HPDE6-E6E7 (cell line): ENCODE results near the gene KCNK5.

ENCODE experiments used
- DNase-seq: peaks from one replicate; pipeline ENCODE4 v3.0.0; 2011; ENCODE audit warnings: missing footprints; ENCODE audit errors: extremely low spot score

The KCNK5 gene

DNA sequence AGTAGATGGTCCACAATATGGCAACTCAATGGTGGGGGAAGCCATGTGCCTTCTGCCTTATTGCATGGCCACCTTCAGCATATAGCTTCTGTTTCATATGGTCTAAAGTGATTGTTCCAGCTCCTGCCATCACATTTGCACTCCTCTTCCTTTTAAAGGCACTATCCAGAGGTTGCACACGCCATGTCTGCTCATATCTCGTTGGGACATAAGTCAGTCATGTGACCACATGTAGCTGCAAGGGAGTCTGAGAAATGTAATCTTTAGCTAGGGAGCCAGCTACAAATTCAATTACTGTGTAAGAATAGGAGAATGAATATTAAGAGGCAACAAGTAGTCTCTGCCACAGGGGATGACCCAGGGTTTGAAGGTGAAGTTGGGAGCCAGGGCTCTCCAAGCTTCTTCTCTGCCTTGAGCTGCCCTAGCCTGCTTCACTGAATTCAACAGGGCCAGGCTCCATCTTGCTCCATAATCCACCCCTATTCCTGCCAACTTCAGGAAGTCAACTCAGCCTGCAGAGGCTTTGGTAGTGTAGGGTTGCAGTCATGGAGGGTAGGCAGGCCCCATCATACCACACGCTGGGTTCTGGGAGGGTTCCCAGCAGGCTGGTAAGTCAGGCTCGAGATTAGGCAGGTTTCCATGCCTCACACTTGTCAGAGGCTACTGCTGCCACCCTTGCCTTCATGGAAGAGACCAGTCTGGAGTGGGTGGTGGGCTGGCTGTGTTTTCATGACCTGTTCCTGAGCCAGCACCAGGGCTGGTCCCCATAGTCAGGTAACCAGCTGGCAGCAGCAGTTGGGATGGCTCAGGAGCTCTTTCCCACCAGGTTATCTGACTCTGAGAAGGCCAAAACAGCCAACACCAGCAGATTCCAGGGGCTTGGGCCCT lies 57.5 kb downstream of the KCNK5 start:
- DNase-seq = no peak

GRCh38 chr6:39170860-39171259 lies 58.4 kb downstream of the KCNK5 start:
- DNase-seq = no peak

DNA sequence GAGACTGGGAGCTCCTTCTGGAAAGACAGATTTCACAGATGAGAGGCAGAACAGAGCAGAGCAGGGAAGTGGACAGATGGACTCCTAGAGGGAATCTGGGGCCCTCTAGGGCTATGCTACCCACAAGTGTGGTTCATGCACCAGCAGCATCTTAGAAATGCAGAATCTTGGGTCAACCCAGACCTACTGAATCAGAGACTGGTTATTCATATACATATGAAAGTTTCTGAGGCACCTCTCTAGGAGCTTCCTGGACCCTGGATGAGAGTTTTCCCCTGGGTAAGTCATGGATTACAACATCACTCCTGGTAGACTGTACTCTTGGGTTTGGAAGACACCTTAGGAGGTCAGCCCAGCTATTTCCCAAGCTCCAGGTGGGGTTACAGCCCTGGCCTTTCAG lies 58.9 kb downstream of the KCNK5 start:
- no peak for DNase-seq

DNA sequence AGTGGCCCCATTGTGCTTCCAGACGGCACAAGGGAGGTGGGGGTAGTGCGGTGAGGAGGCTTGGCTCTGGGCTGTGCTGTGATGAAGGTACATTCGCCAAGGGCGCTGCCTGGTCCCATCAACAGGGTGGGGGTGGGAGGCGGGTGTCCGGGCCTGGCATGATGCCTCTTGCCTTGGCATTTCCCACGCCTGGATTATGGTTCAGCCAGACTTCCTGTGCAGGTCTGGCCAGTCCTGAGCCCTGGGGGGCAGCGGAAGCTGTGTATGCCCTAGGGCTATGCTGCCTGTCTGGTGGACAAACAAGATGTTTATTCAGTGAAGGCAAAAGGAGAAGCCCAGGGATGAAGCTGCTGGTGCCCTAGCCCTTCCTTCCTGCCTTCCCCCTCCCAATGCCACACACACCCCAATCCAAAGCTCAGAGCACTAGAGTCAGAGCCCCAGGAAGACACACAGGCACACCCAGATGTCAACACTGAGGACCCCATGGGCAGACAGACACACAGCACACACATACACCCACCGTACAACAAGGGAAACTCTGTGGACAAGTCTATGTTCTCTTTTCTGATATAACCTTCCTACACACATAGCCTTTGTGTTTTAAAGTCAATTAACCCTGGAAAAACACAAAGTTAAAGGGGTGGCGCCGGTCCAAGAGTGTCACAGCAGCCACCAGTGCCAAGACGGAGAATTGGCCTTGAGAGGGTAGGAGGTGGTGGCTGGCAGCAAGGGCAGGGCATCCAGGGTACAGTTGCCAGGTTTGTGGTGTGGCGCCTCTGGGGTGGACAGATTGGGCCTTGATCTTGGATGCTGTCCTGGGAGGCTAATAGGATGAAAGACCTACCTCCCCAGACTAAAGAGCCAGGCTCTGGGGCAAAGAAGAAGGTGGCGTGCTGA lies 59.6 kb downstream of the KCNK5 start:
- DNase-seq = no peak

- no peak for DNase-seq
These were observed 61.2 kb downstream of the KCNK5 start for GRCh38 chr6:39167866-39168625.

DNA sequence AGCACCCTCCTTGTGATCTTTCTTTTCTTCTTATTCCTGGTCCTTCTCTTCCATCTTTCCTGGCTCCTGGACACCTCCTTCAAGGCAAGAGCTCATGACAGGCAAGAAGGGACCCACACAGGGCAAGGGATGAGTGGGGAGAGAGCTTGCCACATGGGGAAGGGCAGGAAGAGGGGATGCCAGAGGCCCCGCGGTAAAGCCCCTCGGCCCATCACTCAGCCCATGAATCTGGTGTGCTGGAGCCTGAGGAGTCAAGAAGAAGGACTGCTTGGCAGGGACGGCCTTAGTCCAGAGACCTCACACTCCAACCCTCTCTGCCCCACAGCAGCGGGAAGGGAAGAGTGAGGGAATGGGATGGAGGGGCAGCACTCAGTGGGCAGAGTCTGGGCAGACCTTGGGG lies 62.0 kb downstream of the KCNK5 start:
- DNase-seq = no peak

DNA sequence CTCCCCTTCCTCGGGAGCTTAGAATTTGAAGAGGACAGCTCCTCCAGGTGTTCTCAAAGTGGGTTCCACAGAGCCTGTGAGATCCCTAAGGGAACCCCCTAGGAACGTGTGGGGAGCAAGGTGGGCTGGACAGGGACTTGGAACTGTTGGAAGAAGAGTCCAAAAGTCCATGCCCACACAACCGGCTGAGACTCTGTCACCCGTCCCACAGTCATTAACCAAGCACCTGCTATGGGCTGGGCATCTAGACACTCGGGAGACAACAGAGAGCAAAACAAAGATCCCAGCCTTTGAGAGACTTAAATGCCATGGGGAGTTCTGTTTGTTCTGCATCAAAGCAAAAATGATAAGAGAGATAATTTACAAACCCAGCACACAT lies 62.4 kb downstream of the KCNK5 start:
- no peak for DNase-seq

GRCh38 chr6:39166189-39166911 lies 62.9 kb downstream of the KCNK5 start:
- peak; percentile 69 for DNase-seq

- DNase-seq = no peak
These were observed 71.8 kb downstream of the KCNK5 start for GRCh38 chr6:39157511-39157910.

DNA sequence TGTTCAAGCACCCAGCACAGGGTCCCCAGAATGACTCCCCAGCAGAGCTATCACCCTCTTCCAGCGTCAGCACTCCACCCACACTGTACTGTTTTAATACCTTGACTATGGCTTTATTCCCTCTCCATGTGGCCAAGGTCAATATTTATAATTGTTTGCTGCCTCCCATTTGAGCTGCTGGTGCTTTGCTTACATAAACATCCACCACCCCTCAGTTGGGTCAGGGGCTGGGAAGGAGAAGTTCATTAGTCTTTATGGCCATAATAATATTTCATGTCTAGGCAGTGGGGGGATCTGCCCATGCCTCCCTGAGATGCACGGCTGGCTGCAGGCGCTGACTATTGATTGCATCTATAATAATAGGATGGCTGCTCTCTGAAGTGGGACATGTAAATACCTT lies 72.5 kb downstream of the KCNK5 start:
- no peak for DNase-seq

GRCh38 chr6:39154705-39155104 lies 74.6 kb downstream of the KCNK5 start:
- DNase-seq = no peak

- no peak for DNase-seq
These were observed 75.4 kb downstream of the KCNK5 start for GRCh38 chr6:39153766-39154397.

- no peak for DNase-seq
These were observed 77.0 kb downstream of the KCNK5 start for GRCh38 chr6:39152262-39152661.

- no peak for DNase-seq
These were observed 78.1 kb downstream of the KCNK5 start for GRCh38 chr6:39151211-39151610.

DNA sequence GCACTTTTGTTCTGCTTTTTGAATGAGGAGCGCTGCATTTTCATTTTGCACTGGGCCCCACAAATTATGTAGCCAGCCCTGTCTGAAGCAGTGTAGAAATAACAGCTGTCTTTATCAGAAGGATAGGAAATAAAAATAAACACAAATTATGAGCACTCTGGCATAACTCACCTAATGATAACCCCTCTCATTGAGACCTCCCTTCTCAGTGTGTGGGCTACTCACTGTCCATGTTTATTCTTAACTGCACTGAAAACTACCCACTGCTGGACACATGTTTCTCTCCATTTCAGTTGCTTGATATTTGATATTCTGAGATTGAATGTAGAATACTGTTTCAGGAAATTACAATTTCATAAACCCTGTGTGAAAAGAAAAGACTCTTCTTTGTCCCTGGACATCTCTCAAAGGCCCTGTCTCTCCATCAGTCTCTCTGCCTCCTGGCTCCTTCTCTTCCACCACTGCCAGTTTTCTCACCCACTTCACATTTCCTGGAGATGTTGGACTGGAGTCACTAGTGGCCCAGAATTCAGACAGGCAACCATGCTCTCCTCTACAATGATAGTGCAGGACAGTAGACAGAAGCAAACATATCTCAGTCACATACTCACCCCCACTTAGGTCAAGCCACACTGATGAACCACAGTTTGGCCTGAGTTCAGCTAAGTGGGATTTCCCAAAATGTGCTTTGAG lies 84.6 kb downstream of the KCNK5 start:
- DNase-seq = no peak

- no peak for DNase-seq
These were observed 85.9 kb downstream of the KCNK5 start for GRCh38 chr6:39143238-39143930.

DNA sequence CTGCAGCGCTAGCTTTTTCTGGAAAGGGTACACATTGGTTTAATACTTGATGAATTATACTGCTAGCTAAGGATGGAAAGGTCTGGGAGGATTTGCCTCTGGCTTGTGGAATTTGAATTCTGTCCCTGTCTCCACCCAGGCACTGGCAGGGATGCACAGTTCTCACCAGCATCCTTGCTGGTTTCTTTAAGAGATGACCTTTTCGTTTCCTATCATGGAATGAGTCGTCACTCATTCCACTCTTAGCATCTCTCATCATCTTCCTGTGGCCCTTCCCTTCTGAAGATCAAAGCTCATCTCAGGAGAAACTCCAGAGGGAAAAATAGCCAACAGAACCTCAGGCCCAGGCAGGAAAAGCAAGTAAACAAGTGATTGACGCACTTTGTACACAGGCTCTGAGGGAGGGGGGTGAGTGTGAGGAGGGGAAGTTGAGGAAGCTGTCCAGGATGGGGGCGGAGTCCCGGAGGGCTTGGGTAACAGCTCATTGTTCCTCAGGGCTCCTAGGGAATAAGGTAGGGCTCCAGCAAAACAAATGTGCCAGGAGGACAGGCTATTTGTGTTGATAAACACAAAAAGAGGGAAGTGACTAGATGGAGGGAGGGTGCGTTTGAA lies 88.6 kb downstream of the KCNK5 start:
- DNase-seq = no peak
